Stimulated activated CD8-positive, alpha-beta memory T cell treated with anti-CD3 and anti-CD28 coated beads, Interleukin-2, amount 100 ng/mL, for 48 hours (primary cell): ENCODE data around the gene PTPRN2.
A peak's percentile ranks its signal among the peaks of the same experiment; 100 is the strongest.
"Not testable (repeated sequence)": the region's sequence is repeated elsewhere in the genome, so short reads cannot be mapped to it uniquely, and the experiment has no call there.

Experiments
- DNase-seq, 2 donors: peaks; one replicate each; pipeline ENCODE4 v3.0.0-alpha.2; 2020; ENCODE audit warnings: low read depth in 2 of 2

PTPRN2 gene

GRCh38 chr7:157851501-157852067 is 736.0 kb downstream of the PTPRN2 start:
- peak; percentile 48 to 68 for DNase-seq

- DNase-seq, result no peak
Observed at GRCh38 chr7:157850481-157851444, 736.9 kb downstream of the PTPRN2 start.

GRCh38 chr7:157849726-157850125 is 737.9 kb downstream of the PTPRN2 start:
- no peak for DNase-seq

- DNase-seq, result no peak
Observed at GRCh38 chr7:157849341-157849596, 738.4 kb downstream of the PTPRN2 start.

GRCh38 chr7:157848508-157849340 is 738.9 kb downstream of the PTPRN2 start:
- DNase-seq, result no peak

- not testable (repeated sequence) for DNase-seq
Observed at GRCh38 chr7:157847756-157848487, 739.7 kb downstream of the PTPRN2 start.

GRCh38 chr7:157846746-157847145 is 740.9 kb downstream of the PTPRN2 start:
- not testable (repeated sequence) for DNase-seq

GRCh38 chr7:157846271-157846670 is 741.4 kb downstream of the PTPRN2 start:
- no peak for DNase-seq

GRCh38 chr7:157845203-157845835 is 742.3 kb downstream of the PTPRN2 start:
- DNase-seq, result no peak

GRCh38 chr7:157844611-157845010 is 743.0 kb downstream of the PTPRN2 start:
- no peak for DNase-seq

- no peak for DNase-seq
Observed at GRCh38 chr7:157844141-157844540, 743.5 kb downstream of the PTPRN2 start.

- no peak for DNase-seq
Observed at GRCh38 chr7:157843336-157844140, 744.1 kb downstream of the PTPRN2 start.

- no peak for DNase-seq
Observed at GRCh38 chr7:157841773-157842370, 745.8 kb downstream of the PTPRN2 start.

GRCh38 chr7:157840914-157841772 is 746.5 kb downstream of the PTPRN2 start:
- DNase-seq, result no peak

- DNase-seq, result no peak
Observed at GRCh38 chr7:157840174-157840913, 747.3 kb downstream of the PTPRN2 start.

GRCh38 chr7:157839672-157840167 is 747.9 kb downstream of the PTPRN2 start:
- no peak for DNase-seq

- DNase-seq, result no peak
Observed at GRCh38 chr7:157839226-157839625, 748.4 kb downstream of the PTPRN2 start.

GRCh38 chr7:157837561-157837960 is 750.1 kb downstream of the PTPRN2 start:
- DNase-seq, result no peak
